ENCODE measurements around the gene PIK3C2G. TPM values are rescaled to one million over a fixed set of nuclear protein-coding genes. Genes with fewer than 3 reads are reported as not detected.

Gene PIK3C2G
- total RNA-seq, 1 donor from 2014 or later = 4.6 TPM

- H3K36me3 Mint-ChIP-seq = no peaks in the 10 kb centered on the region
- H3K9me3 Mint-ChIP-seq = peaks cover 9% of the 10 kb centered on the region
- H3K27me3 Mint-ChIP-seq = peaks cover 6% of the 10 kb centered on the region
- no peak for DNase-seq (ENCODE audit: extremely low spot score, unreplicated experiment)
- H3K27ac Mint-ChIP-seq = no peak overlapping the region
- H3K4me3 Mint-ChIP-seq = no peak overlapping the region
- TF ChIP-seq CTCF (conservative IDR thresholded peaks at IDR 0.05) = no peak
- H3K4me1 Mint-ChIP-seq (ENCODE audit: unreplicated experiment) = no peaks in the 10 kb centered on the region
Measured at GRCh38 chr12:18676996-18677588, 415.8 kb downstream of the PIK3C2G start.

DNA sequence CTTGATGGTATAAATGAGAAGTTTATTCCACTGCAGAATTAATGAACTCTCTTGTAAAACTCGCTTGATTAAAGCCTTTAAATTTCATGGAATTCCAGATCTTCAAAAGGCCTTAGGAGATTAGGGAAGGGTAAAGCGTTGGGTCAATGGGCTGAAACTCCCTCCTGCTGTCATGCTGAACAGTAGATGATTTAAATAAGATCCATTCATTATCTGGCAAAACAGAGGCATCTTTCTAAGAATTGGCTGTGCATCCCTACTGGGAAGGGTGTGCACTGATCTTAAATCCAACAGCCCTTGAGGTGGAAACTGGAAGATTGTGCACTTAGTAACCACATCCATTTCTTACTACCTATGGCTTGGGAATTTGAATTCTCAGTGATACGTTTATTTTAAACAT lies 420.5 kb downstream of the PIK3C2G start:
- H3K4me3 Mint-ChIP-seq = no peak overlapping the region
- H3K27me3 Mint-ChIP-seq = peaks cover 8% of the 10 kb centered on the region
- no peak overlapping the region for H3K27ac Mint-ChIP-seq
- TF ChIP-seq CTCF (conservative IDR thresholded peaks at IDR 0.05) = no peak
- no peak for DNase-seq (ENCODE audit: extremely low spot score, unreplicated experiment)
- H3K4me1 Mint-ChIP-seq (ENCODE audit: unreplicated experiment) = no peaks in the 10 kb centered on the region
- H3K36me3 Mint-ChIP-seq = no peaks in the 10 kb centered on the region
- H3K9me3 Mint-ChIP-seq = peaks cover 8% of the 10 kb centered on the region

GRCh38 chr12:18683327-18684013 lies 422.2 kb downstream of the PIK3C2G start:
- DNase-seq (ENCODE audit: extremely low spot score, unreplicated experiment) = no peak
- peaks cover 8% of the 10 kb centered on the region for H3K9me3 Mint-ChIP-seq
- H3K27me3 Mint-ChIP-seq = peaks cover 8% of the 10 kb centered on the region
- H3K36me3 Mint-ChIP-seq = no peaks in the 10 kb centered on the region
- H3K4me1 Mint-ChIP-seq (ENCODE audit: unreplicated experiment) = no peaks in the 10 kb centered on the region
- H3K27ac Mint-ChIP-seq = peak overlapping the region; percentile 20
- no peak overlapping the region for H3K4me3 Mint-ChIP-seq
- no peak for TF ChIP-seq CTCF (conservative IDR thresholded peaks at IDR 0.05)

- Mint-ChIP-seq H3K4me1 (ENCODE audit: unreplicated experiment) (no peaks in the 10 kb centered on the region), H3K4me3 (no peak overlapping the region), H3K27ac (no peak overlapping the region), H3K9me3 (peaks cover 8% of the 10 kb centered on the region), H3K27me3 (peaks cover 8% of the 10 kb centered on the region), H3K36me3 (no peaks in the 10 kb centered on the region)
- TF ChIP-seq CTCF (conservative IDR thresholded peaks at IDR 0.05) = no peak
- no peak for DNase-seq (ENCODE audit: extremely low spot score, unreplicated experiment)
Measured at GRCh38 chr12:18684430-18684829, 423.1 kb downstream of the PIK3C2G start.

GRCh38 chr12:18689771-18690170 lies 428.5 kb downstream of the PIK3C2G start:
- TF ChIP-seq CTCF (conservative IDR thresholded peaks at IDR 0.05) = no peak
- Mint-ChIP-seq H3K4me3 (no peak overlapping the region), H3K27ac (no peak overlapping the region), H3K9me3 (peaks cover 4% of the 10 kb centered on the region), H3K27me3 (no peaks in the 10 kb centered on the region), H3K4me1 (ENCODE audit: unreplicated experiment) (no peaks in the 10 kb centered on the region), H3K36me3 (no peaks in the 10 kb centered on the region)
- no peak for DNase-seq (ENCODE audit: extremely low spot score, unreplicated experiment)
